ENCODE results near the gene ACOXL. TPM values are rescaled to one million over a fixed set of nuclear protein-coding genes. Genes with fewer than 3 reads are reported as not detected.

The ACOXL gene
- total RNA-seq, 4 donors from 2014 or later = 0.55 to 5.2 (median 1.1) TPM; not detected in 1

DNA sequence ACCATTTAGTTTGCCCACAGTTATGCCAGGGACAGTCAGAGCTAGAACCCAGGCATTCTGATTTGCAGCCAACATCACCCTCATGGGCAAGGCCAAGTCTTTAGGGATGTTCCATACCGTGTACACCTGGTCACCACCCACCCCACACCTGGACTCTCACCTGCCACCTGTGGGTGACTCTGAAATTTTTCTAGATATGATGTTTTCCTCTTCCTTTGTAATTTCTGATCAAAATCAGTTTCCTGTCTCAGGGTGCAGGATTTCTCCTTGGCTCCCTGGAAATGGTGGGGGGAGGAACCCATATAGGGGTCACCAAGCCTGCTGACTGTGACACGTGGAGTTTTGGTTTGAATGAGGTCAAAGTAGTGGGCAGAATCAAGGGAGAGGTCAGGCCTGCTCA is 138.2 kb downstream of the ACOXL start:
- Histone ChIP-seq H3K36me3 (no peaks in the 10 kb centered on the region), H3K27ac (no peak overlapping the region), H3K4me3 (no peak overlapping the region), H3K9me3 (no peaks in the 10 kb centered on the region), H3K4me1 (no peaks in the 10 kb centered on the region), H3K27me3 (no peaks in the 10 kb centered on the region)
- TF ChIP-seq POLR2AphosphoS5 (IDR thresholded peaks at IDR 0.05) (no peak), POLR2A (IDR thresholded peaks at IDR 0.05) (no peak), EP300 (IDR thresholded peaks at IDR 0.05; ENCODE audit: low read depth) (no peak)
- TF ChIP-seq, protein P1, sequence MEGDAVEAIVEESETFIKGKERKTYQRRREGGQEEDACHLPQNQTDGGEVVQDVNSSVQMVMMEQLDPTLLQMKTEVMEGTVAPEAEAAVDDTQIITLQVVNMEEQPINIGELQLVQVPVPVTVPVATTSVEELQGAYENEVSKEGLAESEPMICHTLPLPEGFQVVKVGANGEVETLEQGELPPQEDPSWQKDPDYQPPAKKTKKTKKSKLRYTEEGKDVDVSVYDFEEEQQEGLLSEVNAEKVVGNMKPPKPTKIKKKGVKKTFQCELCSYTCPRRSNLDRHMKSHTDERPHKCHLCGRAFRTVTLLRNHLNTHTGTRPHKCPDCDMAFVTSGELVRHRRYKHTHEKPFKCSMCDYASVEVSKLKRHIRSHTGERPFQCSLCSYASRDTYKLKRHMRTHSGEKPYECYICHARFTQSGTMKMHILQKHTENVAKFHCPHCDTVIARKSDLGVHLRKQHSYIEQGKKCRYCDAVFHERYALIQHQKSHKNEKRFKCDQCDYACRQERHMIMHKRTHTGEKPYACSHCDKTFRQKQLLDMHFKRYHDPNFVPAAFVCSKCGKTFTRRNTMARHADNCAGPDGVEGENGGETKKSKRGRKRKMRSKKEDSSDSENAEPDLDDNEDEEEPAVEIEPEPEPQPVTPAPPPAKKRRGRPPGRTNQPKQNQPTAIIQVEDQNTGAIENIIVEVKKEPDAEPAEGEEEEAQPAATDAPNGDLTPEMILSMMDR (IDR thresholded peaks at IDR 0.05) = no peak
- DNase-seq = no peak
- WGBS, 2 donors (ENCODE audit: low coverage in 1 of 2) = 27% methylated on average over 2 of the region's 2 CpGs; no CpG with 5 or more reads in 1 of the 2 donors
- in situ Hi-C loops (cut with MboI; ENCODE audit: low pct_ligation_motif_present in 1 of 4, low pct_unique_long_range_greater_than_20kb in 1 of 4, low sequenced_read_pairs in 3 of 4) (no loop called here), intact Hi-C loops (cut with DNase I; ENCODE audit: low total_unique reads) (no loop called here)

DNA sequence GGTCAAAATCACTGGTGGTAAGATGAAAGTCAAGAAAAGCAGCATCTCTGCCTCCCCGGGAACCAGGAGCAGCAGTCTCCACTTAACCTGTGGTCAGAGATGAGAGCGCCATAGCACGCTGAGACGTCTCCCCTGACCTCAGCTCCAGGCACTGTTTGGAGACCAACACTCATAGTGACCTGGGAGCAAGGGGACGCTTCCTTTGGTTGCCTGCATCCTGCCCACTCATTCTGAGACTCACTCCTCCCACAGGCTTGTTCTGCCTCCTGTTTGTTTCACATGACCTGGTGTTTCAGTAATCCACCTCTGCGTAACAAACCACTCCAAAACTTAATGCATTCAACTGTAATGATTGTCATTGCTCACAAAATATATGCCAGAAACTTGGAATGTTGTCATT is 139.3 kb downstream of the ACOXL start:
- TF ChIP-seq POLR2AphosphoS5 (IDR thresholded peaks at IDR 0.05) (no peak), POLR2A (IDR thresholded peaks at IDR 0.05) (no peak)
- TF ChIP-seq, protein P1 (IDR thresholded peaks at IDR 0.05) = no peak
- intact Hi-C loops (cut with DNase I; ENCODE audit: low total_unique reads) = no loop called here
- Histone ChIP-seq H3K27ac (no peak overlapping the region), H3K9me3 (no peaks in the 10 kb centered on the region), H3K36me3 (no peaks in the 10 kb centered on the region), H3K4me1 (no peaks in the 10 kb centered on the region), H3K4me3 (no peak overlapping the region), H3K27me3 (no peaks in the 10 kb centered on the region)
- 49 to 65% methylated on average over 5 to 6 of the region's 6 CpGs for WGBS, 2 donors (ENCODE audit: low coverage in 1 of 2)
- in situ Hi-C loops (cut with MboI; ENCODE audit: low pct_ligation_motif_present in 1 of 4, low pct_unique_long_range_greater_than_20kb in 1 of 4, low sequenced_read_pairs in 3 of 4) = no loop called here
- DNase-seq = no peak

DNA sequence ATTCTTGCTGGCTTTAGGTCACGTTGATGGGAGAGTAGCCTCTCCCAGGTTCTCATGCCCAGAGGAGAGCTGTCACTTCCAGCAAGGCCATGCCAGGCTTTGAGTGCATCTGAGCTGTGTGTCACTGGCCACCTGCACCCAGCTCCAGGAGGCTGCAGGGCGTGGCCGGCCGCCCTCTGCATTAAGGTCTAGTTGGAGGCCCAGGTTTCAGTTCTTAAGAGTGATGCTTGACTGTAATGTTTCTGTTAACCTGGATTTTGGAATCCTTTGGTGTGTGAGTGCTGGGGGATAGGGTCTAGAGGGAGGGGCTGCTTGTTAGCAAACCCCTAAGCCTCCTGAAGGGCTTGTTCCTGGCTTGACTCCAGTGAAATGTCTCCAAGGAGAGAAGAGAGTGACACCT is 140.1 kb downstream of the ACOXL start:
- 87% methylated on average over 4 of the region's 4 CpGs; no CpG with 5 or more reads in 1 of the 2 donors for WGBS, 2 donors (ENCODE audit: low coverage in 1 of 2)
- Histone ChIP-seq H3K36me3 (no peaks in the 10 kb centered on the region), H3K9me3 (no peaks in the 10 kb centered on the region), H3K27ac (no peak overlapping the region), H3K27me3 (no peaks in the 10 kb centered on the region), H3K4me3 (no peak overlapping the region), H3K4me1 (no peaks in the 10 kb centered on the region)
- no peak for DNase-seq
- intact Hi-C loops (cut with DNase I; ENCODE audit: low total_unique reads) = no loop called here
- TF ChIP-seq POLR2AphosphoS5 (IDR thresholded peaks at IDR 0.05) (no peak), EP300 (IDR thresholded peaks at IDR 0.05; ENCODE audit: low read depth) (no peak)
- in situ Hi-C loops (cut with MboI; ENCODE audit: low pct_ligation_motif_present in 1 of 4, low pct_unique_long_range_greater_than_20kb in 1 of 4, low sequenced_read_pairs in 3 of 4) = no loop called here

DNA sequence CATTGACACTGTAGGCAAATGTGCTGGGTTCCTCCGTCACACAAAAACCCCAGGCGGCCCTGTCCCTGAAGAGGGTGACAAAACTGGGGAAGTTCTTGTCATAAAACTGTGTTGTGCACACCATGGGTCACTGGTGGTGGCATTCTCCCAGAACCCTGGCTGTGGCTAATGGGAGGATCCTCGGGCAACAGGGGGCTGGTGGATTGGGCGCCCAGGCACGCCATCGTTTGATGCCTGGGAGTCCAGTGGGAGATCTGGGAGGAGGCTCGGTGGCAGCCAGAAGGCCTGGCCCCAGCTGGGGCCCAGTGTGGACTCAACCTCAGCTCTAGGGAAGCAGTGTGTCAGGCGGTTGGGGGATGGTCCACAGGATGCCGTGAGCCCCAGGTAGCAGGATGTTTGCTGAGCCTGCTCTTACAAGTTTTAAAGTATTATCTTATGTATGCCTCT is 140.7 kb downstream of the ACOXL start:
- TF ChIP-seq POLR2AphosphoS5 (IDR thresholded peaks at IDR 0.05) (no peak), POLR2A (IDR thresholded peaks at IDR 0.05) (no peak), EP300 (IDR thresholded peaks at IDR 0.05; ENCODE audit: low read depth) (no peak)
- TF ChIP-seq, protein P1 (IDR thresholded peaks at IDR 0.05) = no peak
- H3K36me3 ChIP-seq = no peaks in the 10 kb centered on the region
- H3K27me3 ChIP-seq = no peaks in the 10 kb centered on the region
- DNase-seq = no peak
- no peaks in the 10 kb centered on the region for H3K9me3 ChIP-seq
- no peak overlapping the region for H3K4me3 ChIP-seq
- no peaks in the 10 kb centered on the region for H3K4me1 ChIP-seq
- intact Hi-C loops (cut with DNase I; ENCODE audit: low total_unique reads) = no loop called here
- WGBS, 2 donors (ENCODE audit: low coverage in 1 of 2) = 80% methylated on average over 1 to 9 of the region's 9 CpGs
- in situ Hi-C loops (cut with MboI; ENCODE audit: low pct_ligation_motif_present in 1 of 4, low pct_unique_long_range_greater_than_20kb in 1 of 4, low sequenced_read_pairs in 3 of 4) = no loop called here
- no peak overlapping the region for H3K27ac ChIP-seq

Data from transverse colon (tissue), 4 donors.